Thymus (tissue), 11 donors: ENCODE measurements around the gene AKAP6. TPM values are rescaled to one million over a fixed set of nuclear protein-coding genes. Genes with fewer than 3 reads are reported as not detected.
A peak's percentile ranks its signal among the peaks of the same experiment; 100 is the strongest.

Source experiments
- DNase-seq, 9 donors: peaks; one replicate each; pipeline ENCODE4 v3.0.0-alpha.2; 2013; ENCODE audit warnings: low spot score in 9 of 9, low read depth in 6 of 9, missing footprints in 1 of 9
- H3K27ac ChIP-seq, 2 donors: one replicate each; pipeline ENCODE4 v1.5.1; 2013; ENCODE audit warnings: control low read depth in 1 of 2, low read depth in 1 of 2, low read length in 1 of 2, mild to moderate bottlenecking in 1 of 2, moderate library complexity in 1 of 2
- H3K27me3 ChIP-seq, 2 donors: one replicate each; pipeline ENCODE4 v1.5.1; 2013; ENCODE audit warnings: low read length in 1 of 2; ENCODE audit not compliant: control insufficient read depth in 2 of 2, insufficient read depth in 1 of 2
- H3K36me3 ChIP-seq, 2 donors: one replicate each; pipeline ENCODE4 v1.5.1; 2013; ENCODE audit warnings: low read length in 1 of 2, mild to moderate bottlenecking in 1 of 2, moderate library complexity in 1 of 2; ENCODE audit not compliant: control insufficient read depth in 2 of 2, insufficient read depth in 2 of 2
- H3K4me1 ChIP-seq, 2 donors: one replicate each; pipeline ENCODE4 v1.5.1; 2013; ENCODE audit warnings: low read length in 2 of 2; ENCODE audit not compliant: control insufficient read depth in 2 of 2, insufficient read depth in 2 of 2
- H3K4me3 ChIP-seq, 2 donors: one replicate each; pipeline ENCODE4 v1.5.1; 2013; ENCODE audit warnings: low read length in 2 of 2, control low read depth in 1 of 2, mild to moderate bottlenecking in 1 of 2
- H3K9me3 ChIP-seq, 2 donors: one replicate each; pipeline ENCODE4 v1.5.1; 2013; ENCODE audit warnings: low read length in 1 of 2, mild to moderate bottlenecking in 1 of 2; ENCODE audit not compliant: control insufficient read depth in 2 of 2, insufficient read depth in 1 of 2
- WGBS: extraction: QIAGEN DNeasy Blood & Tissue Kit; methylation state at CpG from one replicate; pipeline ENCODE4 v1.1.7; 2013; 5-methylcytosine and 5-hydroxymethylcytosine counted together
- polyA plus RNA-seq: library from polyadenylated mRNA; stranded (reverse); fragments of 200-250 nt; gene quantifications from one replicate; pipeline ENCODE4 v1.2.3, GENCODE V29; 2013
- total RNA-seq: library from RNA; stranded (reverse); fragments of 120-200 nt; gene quantifications from one replicate; pipeline ENCODE4 v1.2.4, GENCODE V29; 2013
- donor health status: healthy.

Gene AKAP6
- total and polyA plus RNA-seq, 2 donors: 1.4 to 2.0 TPM

- no peak for DNase-seq
- WGBS: 91% methylated on average over 2 of the region's 2 CpGs
- no peaks in the 10 kb centered on the region for H3K27me3 ChIP-seq
- no peaks in the 10 kb centered on the region for H3K36me3 ChIP-seq
- H3K27ac ChIP-seq: no peak overlapping the region
- no peaks in the 10 kb centered on the region for H3K4me1 ChIP-seq
- H3K4me3 ChIP-seq: no peak overlapping the region
- no peaks in the 10 kb centered on the region for H3K9me3 ChIP-seq
These were observed 368.0 kb downstream of the AKAP6 start for GRCh38 chr14:32697114-32697513.

- no peak overlapping the region for H3K27ac ChIP-seq
- no peaks in the 10 kb centered on the region for H3K27me3 ChIP-seq
- no peak overlapping the region for H3K4me3 ChIP-seq
- H3K9me3 ChIP-seq: no peaks in the 10 kb centered on the region
- no peaks in the 10 kb centered on the region for H3K36me3 ChIP-seq
- DNase-seq: no peak
- H3K4me1 ChIP-seq: no peaks in the 10 kb centered on the region
- 89% methylated on average over 1 of the region's 1 CpG for WGBS
These were observed 368.6 kb downstream of the AKAP6 start for GRCh38 chr14:32697704-32698103.

GRCh38 chr14:32698831-32699230 lies 369.7 kb downstream of the AKAP6 start:
- Histone ChIP-seq H3K4me3 (no peak overlapping the region), H3K27ac (no peak overlapping the region), H3K4me1 (no peaks in the 10 kb centered on the region), H3K27me3 (no peaks in the 10 kb centered on the region), H3K9me3 (no peaks in the 10 kb centered on the region), H3K36me3 (no peaks in the 10 kb centered on the region)
- no peak for DNase-seq
- 89% methylated on average over 2 of the region's 2 CpGs for WGBS

GRCh38 chr14:32701475-32701874 lies 372.4 kb downstream of the AKAP6 start:
- H3K4me1 ChIP-seq: no peaks in the 10 kb centered on the region
- no peak for DNase-seq
- no peak overlapping the region for H3K27ac ChIP-seq
- no peaks in the 10 kb centered on the region for H3K27me3 ChIP-seq
- H3K36me3 ChIP-seq: no peaks in the 10 kb centered on the region
- no peaks in the 10 kb centered on the region for H3K9me3 ChIP-seq
- WGBS: 97% methylated on average over 2 of the region's 2 CpGs
- H3K4me3 ChIP-seq: no peak overlapping the region

GRCh38 chr14:32702088-32702487 lies 373.0 kb downstream of the AKAP6 start:
- no peak for DNase-seq
- Histone ChIP-seq H3K27me3 (no peaks in the 10 kb centered on the region), H3K36me3 (no peaks in the 10 kb centered on the region), H3K4me1 (no peaks in the 10 kb centered on the region), H3K4me3 (no peak overlapping the region), H3K27ac (no peak overlapping the region), H3K9me3 (no peaks in the 10 kb centered on the region)

- H3K27me3 ChIP-seq: no peaks in the 10 kb centered on the region
- 88% methylated on average over 8 of the region's 8 CpGs for WGBS
- H3K4me1 ChIP-seq: no peaks in the 10 kb centered on the region
- no peak overlapping the region for H3K4me3 ChIP-seq
- H3K27ac ChIP-seq: peak overlapping the region; percentile 3 to 65
- no peaks in the 10 kb centered on the region for H3K36me3 ChIP-seq
- peak in 2 of 9 donors; percentile 8 to 41 for DNase-seq
- no peaks in the 10 kb centered on the region for H3K9me3 ChIP-seq
These were observed 373.5 kb downstream of the AKAP6 start for GRCh38 chr14:32702562-32702961.

GRCh38 chr14:32703183-32703621 lies 374.1 kb downstream of the AKAP6 start:
- peak overlapping the region in 1 of 2 donors; percentile 65 for H3K27ac ChIP-seq
- H3K9me3 ChIP-seq: no peaks in the 10 kb centered on the region
- no peak for DNase-seq
- H3K4me1 ChIP-seq: no peaks in the 10 kb centered on the region
- 92% methylated on average over 4 of the region's 4 CpGs for WGBS
- H3K4me3 ChIP-seq: no peak overlapping the region
- no peaks in the 10 kb centered on the region for H3K36me3 ChIP-seq
- no peaks in the 10 kb centered on the region for H3K27me3 ChIP-seq

- WGBS: 90% methylated on average over 1 of the region's 1 CpG
- no peak overlapping the region for H3K4me3 ChIP-seq
- H3K9me3 ChIP-seq: no peaks in the 10 kb centered on the region
- H3K27ac ChIP-seq: peak overlapping the region in 1 of 2 donors; percentile 28
- DNase-seq: no peak
- no peaks in the 10 kb centered on the region for H3K36me3 ChIP-seq
- no peaks in the 10 kb centered on the region for H3K4me1 ChIP-seq
- H3K27me3 ChIP-seq: no peaks in the 10 kb centered on the region
These were observed 377.8 kb downstream of the AKAP6 start for GRCh38 chr14:32706721-32707519.

GRCh38 chr14:32707742-32708500 lies 378.8 kb downstream of the AKAP6 start:
- Histone ChIP-seq H3K4me1 (no peaks in the 10 kb centered on the region), H3K36me3 (no peaks in the 10 kb centered on the region), H3K9me3 (no peaks in the 10 kb centered on the region), H3K27me3 (no peaks in the 10 kb centered on the region), H3K27ac (no peak overlapping the region), H3K4me3 (no peak overlapping the region)
- 97% methylated on average over 5 of the region's 5 CpGs for WGBS
- no peak for DNase-seq
